Stimulated activated CD4-positive, alpha-beta T cell treated with anti-CD3 and anti-CD28 coated beads, Interleukin-4, amount 100 ng/mL, for 4 hours (primary cell): ENCODE results near the gene CTCFL.

ENCODE experiments used
- DNase-seq, 2 experiments: peaks; one replicate each; pipeline ENCODE4 v3.0.0-alpha.2; 2020

CTCFL gene

GRCh38 chr20:57560554-57561355 lies 35.8 kb upstream of the CTCFL start, which contains the start of gene PCK1:
Gene PCK1, plus strand, starts transcription at chr20:57561110. Its CDS starts 302 bp downstream, at chr20:57561412.
- no peak for DNase-seq

DNA sequence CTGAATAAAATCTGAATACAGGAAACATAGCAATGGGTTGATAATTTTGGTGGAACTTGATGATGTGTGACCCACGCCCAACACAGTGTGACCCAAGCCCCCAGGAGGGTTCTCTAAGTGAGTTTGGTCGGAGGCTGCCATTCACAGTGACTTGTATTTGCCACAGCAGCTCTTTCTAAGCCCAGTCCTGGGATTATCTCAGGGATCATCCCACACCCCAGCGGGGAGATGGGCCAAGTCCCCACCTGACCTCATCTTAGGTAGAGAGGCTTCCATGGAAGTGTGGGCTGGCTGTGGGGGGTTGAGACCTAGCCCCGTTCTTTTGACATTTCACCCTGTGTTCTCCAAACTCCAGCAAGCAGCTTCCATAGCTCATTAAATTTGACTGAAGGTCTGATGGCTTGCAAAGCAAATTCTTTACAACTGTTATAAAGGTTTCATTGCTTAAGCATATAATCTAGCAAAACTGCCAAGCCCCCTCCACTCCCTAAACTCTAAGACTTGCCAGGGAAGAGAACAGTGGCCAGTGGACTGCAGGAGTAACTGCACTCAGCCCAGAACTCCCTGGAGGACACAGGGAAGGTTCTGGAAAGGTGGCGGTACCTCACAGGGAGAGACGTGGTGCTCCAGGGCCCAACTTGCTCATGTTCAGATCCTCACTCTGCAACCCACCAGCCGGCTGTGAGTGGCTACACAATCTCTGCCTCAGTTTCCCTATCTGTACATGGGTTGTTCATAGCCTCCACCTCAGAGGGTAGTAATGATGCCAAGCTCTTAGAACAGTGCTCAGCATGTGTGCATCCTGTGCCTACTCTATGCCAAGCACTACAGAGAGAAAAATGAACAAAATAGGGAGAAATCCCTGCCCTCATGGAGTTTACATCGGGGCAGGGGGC lies 35.0 kb upstream of the CTCFL start:
- DNase-seq: no peak

- no peak for DNase-seq
These were observed 34.3 kb upstream of the CTCFL start for GRCh38 chr20:57559289-57559634.

DNA sequence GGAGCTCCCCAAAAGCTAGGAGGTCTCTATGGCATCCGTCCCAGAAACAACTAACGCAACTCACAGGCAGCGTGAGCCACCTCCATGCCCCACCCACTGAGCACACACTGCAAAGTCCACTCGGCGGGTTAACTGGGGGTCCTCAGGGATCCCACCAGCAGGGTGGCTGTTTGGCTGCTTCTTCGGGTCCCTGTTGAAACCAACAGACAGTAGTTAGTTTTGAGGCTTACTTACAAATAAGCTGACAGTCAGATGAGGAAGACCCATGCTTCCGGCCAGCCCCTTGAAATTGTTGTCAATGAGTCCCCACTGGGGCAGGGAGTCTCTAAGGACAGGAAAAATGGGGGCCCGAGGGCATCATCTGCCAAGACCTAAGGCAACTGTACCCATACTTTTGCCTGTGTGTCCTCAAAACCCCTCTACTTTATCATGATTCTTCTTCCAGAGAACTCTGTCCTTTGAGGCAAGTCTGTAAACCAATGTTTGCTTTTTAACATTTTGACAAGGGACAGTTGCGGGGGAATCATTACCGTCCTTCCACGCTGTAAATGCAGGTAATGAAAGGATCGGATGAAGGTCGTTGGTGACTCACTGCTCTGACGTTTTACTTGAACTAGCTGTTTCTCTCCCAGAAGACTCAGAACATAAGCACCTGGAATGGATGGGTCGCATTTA lies 33.8 kb upstream of the CTCFL start:
- DNase-seq: no peak

DNA sequence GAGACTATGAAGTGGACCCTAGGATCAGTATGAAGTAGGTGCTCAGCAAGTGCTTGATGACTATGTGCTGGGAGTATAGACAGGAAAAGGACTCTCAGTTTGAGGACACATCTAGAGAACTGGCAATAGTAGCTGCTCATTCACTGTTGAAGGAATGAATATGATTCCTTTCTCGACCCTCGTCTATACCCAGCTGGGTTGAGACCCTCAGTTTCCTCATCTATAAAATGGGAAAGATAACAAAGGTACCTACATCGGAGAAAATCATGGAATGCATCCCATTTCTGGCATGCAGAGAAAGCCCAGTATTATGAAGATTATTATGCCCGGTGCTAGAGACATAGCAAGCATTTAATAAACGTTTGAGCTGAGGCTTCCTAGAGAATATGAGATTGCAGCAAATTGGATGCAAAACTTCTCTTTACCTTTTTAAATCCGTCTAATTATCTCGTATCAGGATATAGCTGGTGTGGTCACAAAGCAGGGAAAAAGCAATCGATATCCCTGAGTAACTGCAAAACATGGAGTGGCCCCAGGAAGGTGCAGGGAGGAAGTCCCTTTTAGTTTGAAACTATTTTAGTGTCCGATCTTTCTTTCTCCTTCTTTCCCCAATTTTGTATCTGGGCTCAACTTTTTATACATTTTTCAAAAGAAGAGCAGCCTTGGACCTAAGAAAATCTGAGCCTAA lies 33.1 kb upstream of the CTCFL start:
- DNase-seq: no peak

DNA sequence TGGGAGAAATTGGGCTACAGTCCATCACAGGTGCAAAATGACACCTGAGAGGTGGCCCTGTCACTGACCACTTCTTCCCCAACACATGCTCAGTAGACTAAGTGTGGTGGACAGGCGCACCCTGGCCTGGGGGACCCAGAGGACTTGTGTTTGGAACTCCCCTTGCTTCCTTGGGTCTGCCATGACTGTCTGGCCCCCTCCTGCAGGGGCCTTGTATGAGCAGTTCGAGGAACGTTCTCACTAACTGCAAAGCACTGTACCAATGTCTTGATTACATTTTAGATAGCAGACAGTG lies 32.0 kb upstream of the CTCFL start:
- DNase-seq: no peak

GRCh38 chr20:57555457-57556184 lies 30.7 kb upstream of the CTCFL start:
- no peak for DNase-seq

- no peak for DNase-seq
These were observed 28.6 kb upstream of the CTCFL start for GRCh38 chr20:57553376-57554018.

GRCh38 chr20:57552471-57552870 lies 27.5 kb upstream of the CTCFL start:
- no peak for DNase-seq

GRCh38 chr20:57548177-57549058 lies 23.5 kb upstream of the CTCFL start:
- no peak for DNase-seq

GRCh38 chr20:57546956-57547649 lies 22.2 kb upstream of the CTCFL start:
- no peak for DNase-seq

DNA sequence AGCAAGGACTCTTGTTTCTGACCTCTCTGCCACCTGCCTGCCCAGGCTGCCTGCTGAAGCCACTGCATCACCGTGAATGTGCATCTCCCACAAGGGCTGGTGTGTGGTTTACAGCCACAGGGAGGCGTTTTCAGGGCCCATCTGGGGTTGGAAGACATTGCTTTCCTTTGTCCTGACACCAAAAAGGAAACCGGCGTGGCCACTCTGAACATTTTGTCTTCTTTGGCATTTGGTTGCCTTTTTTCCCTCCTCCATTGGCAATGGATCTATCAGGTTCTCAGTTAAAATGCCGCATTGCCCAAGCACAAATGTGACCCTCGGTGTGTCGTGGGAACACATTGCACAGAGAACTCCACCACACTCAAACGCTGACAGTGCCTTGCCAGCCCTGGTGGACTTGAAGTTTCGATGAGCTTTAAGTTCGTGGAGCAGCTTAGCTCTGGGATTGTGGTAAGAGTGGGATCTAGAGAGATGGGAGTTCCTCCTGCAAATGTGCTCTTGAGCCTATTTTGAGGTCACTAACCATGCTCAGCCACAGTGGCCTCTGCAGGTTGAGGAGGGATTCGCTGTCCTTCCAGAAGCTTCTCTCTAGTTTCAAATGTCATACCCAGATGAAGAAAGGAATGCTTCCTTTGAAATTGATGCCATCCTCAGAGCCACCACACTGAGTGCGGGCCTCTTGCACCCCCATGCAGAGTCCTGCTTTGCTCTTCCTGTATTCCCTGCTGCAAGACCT lies 21.2 kb upstream of the CTCFL start:
- DNase-seq: no peak

DNA sequence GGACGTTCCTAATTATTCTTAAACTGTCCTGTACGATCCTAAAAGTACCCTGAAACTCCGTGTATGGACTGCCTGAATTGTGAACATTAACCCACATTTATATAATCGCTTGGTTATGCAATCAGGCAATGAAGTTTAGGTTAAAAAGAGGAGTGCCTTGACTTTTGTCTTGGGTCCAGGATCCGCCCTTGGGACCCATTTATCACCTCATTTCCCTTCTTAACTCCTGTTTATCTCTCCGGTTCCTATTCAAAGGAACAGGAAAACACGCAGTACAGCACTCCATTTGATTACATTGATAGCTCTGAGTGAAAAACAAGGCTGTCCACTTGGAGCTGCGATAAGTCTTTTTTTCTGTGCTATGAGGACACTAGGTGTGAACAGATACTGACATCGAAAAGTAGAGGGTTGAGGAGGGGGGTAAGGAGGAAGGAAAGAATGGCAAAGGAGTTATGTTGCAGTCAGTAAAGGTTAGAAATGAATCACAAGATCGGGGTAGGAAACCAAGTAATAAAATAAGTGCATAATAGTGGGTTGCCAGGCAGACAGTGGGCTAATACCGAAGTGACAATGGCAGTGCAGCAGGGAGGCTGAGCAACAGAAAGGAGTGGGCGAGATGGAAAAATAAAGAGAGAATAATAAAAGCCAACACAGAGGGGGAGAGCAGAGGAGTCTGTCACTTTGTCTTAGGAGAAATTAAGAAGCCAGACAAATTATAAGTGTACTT lies 20.1 kb upstream of the CTCFL start:
- DNase-seq: no peak

- no peak for DNase-seq
These were observed 18.8 kb upstream of the CTCFL start for GRCh38 chr20:57543754-57544153.

- no peak for DNase-seq
These were observed 16.1 kb upstream of the CTCFL start for GRCh38 chr20:57540890-57541580.

DNA sequence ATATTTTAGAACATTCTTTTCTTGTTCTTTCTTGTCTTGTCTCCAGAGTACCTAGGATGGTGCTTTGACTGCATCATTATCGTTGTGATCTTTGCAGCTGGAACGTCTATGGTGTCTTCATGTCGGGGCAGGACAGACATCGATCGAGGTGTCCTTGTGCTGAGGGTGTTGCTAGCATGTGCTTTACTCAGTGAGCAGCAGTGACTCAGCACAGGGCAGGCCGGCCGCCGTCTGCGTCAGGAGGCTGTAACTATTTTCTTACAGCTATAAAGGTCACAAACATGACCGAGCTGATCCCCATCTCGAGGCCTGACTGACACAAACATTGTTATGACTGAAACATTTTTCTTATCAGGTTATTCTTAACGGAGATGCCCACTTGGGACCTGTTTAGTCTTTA lies 14.9 kb upstream of the CTCFL start:
- no peak for DNase-seq

DNA sequence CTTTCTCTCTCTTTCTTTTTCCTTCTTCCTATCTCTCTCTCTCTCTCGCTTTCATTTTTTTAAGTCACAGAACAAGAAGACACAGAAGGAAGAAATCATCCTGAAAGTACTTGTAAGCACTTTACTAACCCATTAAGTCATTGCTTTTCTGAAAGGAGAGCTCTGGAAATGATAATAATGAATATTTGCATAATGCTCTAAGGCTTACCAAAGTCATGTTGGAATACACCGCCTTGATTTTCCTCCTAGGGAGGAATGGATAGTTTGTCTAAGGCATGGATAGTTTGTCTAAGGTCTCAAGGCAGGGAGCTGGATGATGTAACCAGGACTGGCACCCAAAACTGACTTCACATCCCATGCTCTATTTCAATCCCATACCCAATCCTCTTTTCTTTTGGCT lies 12.9 kb upstream of the CTCFL start:
- no peak for DNase-seq
